ENCODE measurements around the gene KIR3DL3.
"Not testable (repeated sequence)": the region's sequence is repeated elsewhere in the genome, so short reads cannot be mapped to it uniquely, and the experiment has no call there.

The KIR3DL3 gene

DNA sequence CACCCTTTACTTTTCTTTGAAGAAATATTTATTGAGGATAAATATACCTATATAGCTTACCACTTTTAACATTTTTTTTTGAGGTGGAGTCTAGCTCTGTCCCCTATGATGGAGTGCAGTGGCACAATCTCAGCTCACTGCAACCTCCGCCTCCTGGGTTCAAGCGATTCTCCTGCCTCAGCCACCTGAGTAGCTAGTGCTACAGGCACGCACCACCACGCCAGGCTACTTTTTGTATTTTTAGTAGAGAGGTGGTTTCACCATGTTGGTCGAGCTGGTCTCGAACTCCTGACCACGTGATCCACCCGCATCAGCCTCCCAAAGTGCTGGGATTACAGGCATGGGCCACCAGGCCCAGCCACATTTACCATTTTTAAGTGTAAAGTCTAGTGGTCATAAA lies 51.6 kb downstream of the KIR3DL3 start:
- DNase-seq (ENCODE audit: extremely low read depth in 1 of 2, low read depth in 1 of 2): not testable (repeated sequence)

DNA sequence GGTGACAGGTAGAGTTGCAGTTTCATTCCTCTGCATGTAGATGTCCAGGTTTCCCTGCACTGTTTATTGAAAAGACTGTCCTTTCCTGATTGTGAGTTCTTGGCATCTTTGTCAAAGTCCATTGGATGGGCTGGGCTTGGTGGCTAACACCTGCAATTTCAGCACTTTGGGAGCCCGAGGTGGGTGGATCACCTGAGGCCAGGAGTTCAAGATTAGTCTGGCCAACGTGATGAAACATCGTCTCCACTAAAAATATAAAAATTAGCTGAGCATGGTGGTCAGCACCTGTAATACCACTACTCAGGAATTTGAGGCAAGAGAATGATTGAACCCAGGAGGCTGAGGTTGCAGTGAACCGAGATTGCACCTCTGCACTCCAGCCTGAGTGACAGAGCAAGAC lies 53.6 kb downstream of the KIR3DL3 start:
- not testable (repeated sequence) for DNase-seq (ENCODE audit: extremely low read depth in 1 of 2, low read depth in 1 of 2)

DNA sequence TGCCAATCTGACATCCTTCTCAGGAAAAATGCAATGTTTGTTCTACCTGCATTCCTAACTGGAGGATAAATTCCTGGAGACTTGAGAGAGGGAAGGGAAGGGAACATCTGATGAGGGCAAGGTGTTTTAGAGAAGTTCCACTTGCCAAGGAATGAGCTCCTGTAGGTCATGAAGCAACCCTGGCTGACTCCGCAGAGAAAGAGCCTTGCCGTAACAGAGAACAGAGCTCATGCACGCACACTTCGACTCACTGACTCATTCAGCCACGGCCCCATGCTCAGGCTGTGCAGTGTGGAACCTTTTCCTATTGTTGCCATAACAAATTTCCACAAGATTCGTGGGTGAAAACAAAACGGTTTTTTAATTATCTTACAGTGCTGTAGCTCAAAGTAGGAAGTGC lies 54.7 kb downstream of the KIR3DL3 start:
- not testable (repeated sequence) for DNase-seq (ENCODE audit: extremely low read depth in 1 of 2, low read depth in 1 of 2)

DNA sequence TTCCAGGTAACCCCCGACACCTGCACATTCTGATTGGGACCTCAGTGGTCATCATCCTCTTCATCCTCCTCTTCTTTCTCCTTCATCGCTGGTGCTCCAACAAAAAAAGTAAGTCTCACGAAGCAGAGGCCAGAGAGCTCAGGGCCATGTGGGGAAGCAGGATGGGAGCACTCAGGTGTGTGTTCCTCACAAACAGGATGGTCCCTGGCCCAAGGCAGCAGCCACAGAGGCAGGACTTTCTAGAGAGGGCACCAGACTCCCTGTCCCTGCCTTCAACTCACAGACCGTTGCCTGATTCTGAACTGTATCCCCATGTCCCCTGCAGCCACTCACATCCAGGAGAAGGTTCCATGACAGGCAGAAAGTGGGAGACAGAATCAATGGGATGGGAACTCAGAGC lies 58.7 kb downstream of the KIR3DL3 start:
- not testable (repeated sequence) for DNase-seq (ENCODE audit: extremely low read depth in 1 of 2, low read depth in 1 of 2)

All from stimulated activated CD8-positive, alpha-beta memory T cell treated with anti-CD3 and anti-CD28 coated beads, Interleukin-7, amount 100 ng/mL, for 48 hours (primary cell).